DMS79 (cell line): ENCODE results near the gene PFN3.
A peak's percentile ranks its signal among the peaks of the same experiment; 100 is the strongest.
"Not testable (repeated sequence)": the region's sequence is repeated elsewhere in the genome, so short reads cannot be mapped to it uniquely, and the experiment has no call there.

Experiments used
- DNase-seq: peaks from one replicate; lab custom pipeline; 2025; lab: John Stamatoyannopoulos, UW

PFN3 gene

GRCh38 chr5:177393206-177393765, 7.2 kb downstream of the PFN3 start:
- no peak for DNase-seq

GRCh38 chr5:177392765-177393164, 7.7 kb downstream of the PFN3 start:
- no peak for DNase-seq

DNA sequence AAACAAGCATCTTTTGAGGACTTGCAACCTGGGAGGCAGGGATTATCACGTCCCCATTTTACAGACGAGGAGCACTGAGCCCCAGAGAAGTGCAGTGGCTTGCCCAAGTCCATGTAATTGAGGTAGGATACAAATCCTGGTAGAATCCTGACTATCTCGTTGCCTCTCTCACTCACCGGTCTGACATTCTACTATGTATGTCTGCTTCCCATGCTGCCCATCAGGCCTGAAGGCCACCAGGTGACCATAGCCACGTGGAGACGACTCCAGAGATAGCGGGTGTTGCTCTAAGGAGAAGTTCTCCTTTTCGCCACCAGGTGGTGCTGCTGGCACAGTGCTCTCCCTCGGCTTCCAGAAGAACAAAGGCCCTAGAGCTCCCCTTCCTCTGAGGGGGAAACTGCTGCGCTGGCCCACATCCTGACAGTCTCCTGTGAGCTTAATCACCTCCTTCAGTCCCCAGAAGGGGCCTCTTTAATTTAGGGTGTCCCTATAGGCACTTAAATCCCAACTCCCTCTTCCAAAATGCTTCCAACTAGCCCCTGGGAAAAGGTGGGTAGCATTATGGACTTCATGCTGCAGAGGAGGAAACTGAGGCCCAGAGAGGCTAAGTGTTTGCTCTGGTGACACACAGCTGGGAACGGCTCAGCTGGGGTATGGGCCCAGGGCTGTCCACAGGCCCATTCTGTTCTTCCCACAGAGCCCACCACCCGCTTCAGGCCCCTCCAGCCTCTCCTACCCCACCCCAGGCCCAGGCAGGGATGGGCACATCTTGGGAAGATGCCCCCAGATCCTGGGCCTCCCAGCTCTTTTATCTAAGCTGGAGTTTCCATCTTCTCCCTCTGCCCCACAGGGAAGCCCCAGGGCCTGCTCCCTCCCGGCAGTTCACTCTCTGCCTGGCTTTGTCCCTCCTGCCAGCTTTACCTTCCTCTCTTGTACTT, 9.8 kb downstream of the PFN3 start:
- DNase-seq, result peak; percentile 29

DNA sequence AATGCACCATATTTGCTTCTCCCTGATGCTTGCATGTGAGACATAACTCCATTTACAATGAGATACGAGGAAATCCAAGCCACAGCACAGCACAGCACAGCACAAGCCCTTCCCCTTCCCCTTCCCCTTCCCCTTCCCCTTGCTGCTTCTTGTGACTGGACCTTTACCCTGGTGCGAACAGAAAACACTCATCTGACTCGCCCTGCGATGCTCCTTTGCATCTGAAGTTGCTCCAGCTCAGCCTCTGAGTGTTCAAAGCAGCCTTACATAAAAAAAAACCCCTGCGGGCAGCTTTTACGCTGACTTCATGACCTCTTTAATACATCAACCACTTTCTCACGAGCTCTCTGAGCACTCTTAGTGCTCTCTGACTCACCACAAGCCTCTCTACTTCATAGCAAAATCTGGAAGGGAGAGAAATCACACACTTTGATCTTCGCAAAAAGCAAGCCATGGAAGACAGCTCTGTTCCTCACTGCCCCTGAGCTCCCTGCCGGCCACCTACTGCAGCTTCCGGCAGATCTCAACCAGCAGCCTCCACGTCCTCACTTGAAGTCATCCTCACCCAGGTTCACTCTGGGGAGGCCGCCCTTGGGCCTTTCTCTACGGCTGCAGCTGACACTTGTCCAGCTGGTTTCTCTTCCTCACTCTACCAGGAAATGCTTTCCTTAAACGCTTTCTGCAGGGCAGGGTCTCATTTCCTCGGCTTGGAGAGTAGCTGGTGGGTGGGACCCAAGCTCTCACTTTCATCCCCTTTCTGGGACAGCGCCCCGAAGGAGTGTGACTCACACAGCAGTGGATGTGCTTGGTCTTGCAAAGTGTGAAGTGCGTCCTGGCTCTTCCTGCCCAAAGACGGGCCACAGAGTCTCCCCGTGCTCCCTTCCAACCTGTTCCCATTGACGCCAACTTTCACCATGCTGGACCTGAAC, 11.0 kb downstream of the PFN3 start:
- peak; percentile 77 for DNase-seq

- DNase-seq, result no peak
Observed at GRCh38 chr5:177388521-177389052, 11.9 kb downstream of the PFN3 start.

GRCh38 chr5:177387405-177387804, 13.1 kb downstream of the PFN3 start:
- no peak for DNase-seq

DNA sequence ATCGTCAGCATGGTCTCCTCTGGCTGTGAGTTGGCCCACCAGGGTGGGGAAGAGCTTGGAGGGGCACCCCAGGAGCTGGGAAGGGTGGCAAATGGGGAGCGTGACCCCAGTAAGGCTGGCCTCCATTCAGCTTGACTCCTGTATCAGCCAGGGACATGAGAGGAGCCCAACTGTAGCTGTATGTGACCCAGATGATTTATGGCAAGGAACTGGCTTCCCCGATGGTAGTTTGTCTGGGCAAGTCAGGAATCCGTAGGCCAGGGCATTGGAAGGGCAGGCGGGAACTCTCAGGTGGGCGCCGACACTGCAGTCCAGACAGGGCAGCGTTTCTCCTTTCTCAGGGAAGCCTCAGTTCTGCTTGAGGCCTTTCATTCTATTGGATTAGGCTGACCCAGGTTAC, 13.9 kb downstream of the PFN3 start:
- no peak for DNase-seq

DNA sequence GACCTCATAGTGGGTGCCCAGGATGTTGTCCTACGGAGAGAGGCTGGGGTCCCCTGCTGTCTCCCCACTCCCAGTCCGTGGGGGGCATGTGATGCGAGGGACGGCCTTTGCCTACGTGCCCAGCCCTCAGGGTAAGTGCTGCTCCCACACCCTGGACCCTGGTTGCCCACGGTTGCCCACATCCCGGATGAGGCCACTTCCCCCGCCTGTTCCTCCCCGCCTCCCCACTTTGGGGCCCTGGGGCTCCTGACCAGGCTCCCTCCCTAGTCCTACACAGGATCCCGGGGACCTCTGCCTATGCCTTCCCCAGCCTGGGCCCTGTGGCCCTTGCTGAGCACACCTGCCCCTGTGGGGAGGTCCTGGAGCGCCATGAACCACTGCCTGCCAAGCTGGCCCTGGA, 14.7 kb downstream of the PFN3 start:
- DNase-seq, result no peak

DNA sequence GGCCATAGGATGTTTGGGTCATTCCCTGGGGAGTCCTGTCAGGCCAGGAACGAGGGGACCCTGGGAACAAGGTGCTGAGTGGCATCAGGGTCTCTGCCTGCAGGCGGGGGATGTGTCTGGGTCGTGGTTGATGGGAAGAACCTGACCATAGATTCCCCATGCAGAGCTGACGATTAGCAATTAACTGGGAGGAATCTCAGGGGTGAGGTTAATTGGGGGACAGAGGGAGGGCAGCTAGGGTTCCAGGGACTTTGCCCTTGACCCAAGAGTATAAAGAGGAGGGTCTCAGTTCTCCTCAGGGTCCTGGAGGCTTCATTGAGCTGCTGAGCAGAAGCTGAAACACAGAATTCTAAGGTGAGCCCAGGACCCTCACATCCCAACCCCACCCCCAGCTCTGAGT, 16.3 kb downstream of the PFN3 start, which contains the start of gene SLC34A1:
TSS of gene SLC34A1 (plus strand) at position 301 of the 400 bp plus-strand sequence. CDS start 1,308 bp downstream, outside the sequence.
- DNase-seq, result no peak

- DNase-seq, result no peak
Observed at GRCh38 chr5:177383181-177383580, 17.3 kb downstream of the PFN3 start.

DNA sequence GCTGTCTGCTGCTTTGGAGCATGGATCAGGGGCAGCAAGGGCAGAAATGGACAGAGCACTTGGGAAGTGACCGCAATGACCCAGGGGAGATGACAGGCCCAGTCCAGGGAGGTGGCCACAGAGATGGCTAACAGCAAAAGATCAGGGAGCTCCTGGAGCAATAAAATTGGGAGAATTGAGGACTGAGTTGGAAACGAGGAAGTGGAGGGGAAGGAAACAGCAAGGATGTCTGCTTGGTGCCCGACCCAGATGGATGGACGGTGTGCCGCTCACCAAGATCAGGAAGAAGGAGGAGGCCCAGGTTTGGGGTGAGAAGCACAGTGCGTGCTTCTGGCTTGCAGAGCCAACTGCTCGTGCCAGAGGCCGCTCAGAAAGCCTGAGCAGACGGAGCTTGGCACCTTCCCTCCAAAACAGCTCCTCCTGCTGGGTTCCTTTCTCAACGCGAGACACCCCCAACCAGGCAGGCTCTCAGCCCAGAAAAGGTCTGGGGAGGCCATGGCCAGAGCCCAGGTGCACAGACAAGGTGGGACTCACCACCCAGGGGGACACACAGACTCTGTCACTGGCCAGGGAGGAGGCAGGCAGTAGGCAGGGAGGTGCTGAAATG, 17.9 kb downstream of the PFN3 start:
- DNase-seq, result no peak

DNA sequence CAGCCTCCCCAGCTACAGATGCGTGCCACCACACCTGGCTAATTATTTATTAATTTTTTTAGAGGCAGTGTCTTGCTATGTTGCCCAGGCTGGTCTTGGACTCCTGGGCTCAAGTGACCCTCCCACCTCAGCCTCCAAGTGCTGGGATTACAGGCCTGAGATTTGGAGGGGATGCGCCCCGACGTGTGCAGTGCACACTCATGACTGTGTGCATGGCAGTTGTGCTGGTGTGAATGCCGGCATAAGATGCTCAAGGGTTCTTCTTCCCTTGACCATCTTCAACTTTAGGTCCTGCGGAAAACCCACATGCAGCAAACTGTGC, 19.7 kb downstream of the PFN3 start:
- no peak for DNase-seq

DNA sequence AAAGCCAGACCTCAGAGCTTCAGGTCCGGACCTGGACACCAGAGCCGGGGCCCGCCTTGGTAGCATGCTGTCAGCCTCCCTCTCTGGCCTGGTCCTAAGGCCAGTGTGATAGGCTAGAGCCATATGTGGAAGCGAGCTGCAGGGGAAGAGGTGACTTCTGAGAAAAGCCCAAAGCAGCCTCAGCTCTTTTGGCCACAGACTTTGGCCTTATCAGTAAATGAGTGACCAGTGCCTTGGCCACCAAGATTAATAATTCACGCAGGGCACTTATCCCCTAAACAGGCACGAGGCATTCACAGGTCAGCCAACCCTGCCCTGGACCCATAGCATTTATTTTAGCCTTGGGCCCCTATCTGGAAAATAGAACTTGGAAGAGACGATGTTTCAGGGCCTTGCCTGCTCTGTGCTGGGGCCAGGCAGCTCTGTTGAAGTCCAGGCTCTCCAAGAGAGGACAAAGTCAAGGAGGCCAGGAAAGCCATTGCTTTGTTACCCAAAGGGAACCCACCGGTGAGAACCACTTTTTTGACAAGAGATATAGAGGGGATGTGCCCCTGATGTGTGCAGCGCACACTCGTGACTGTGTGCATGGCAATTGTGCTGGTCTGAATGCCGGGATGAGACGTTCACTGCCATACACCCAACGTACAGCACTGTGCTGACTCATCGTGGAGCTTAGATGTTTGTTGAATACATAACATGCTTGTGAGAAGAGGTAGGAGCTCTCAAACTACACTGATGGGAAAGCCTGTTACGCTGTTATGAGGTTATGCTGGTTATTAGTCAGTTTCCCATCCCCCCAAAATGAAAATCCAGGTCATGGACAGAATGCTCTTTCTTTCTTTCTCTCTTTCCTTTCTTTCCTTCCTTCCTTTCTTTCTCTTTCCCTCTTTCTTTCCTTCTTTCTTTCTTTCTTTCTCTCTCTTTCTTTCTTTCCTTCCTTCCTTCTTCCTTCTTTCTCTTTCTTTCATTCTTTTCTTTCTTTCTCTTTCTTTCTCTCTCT, 21.3 kb downstream of the PFN3 start:
- DNase-seq, result no peak

DNA sequence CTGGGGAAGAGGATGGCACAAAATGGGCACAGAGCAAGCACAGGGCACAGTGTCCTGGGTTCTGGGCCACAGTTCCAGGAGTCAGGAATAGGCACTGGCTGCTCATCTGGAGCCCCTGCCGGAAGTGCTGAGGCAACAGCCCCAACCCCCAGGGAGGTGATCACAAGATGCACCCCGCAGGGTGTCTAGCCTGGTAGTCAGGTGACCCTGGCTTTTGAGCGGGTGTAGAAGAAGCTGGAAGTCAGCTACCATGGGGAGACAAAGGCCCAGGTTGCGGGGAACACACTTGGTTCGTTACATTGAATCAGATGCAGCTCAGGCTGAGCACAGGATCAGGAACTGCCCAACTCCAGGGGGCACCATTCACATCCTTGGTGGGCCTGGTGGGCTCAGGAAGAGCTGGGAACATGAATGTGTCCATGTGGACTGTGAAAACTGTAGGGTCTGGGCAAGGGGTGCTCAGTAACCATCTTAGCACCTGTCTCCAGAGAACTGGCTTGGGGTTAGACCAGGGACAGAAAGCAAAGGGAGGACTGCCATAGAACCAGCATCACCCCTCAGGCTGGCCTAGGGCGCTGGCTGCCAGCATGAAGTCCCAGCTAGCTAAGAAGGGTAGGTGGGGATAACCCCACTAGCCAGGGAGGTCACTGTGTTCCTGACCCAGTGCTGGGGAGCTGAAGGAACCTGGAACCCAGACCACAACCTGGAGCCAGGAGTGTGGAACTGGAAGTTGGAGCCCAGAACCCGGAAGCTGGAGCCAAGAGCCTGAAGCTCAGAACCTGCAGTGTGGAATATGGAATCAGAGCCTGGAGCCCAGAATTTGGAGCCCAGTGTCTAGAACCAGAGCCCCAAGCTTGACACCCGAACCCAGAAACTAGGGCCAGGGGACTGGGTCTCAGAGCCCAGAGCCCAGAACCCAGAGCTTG, 22.3 kb downstream of the PFN3 start:
- DNase-seq, result no peak

DNA sequence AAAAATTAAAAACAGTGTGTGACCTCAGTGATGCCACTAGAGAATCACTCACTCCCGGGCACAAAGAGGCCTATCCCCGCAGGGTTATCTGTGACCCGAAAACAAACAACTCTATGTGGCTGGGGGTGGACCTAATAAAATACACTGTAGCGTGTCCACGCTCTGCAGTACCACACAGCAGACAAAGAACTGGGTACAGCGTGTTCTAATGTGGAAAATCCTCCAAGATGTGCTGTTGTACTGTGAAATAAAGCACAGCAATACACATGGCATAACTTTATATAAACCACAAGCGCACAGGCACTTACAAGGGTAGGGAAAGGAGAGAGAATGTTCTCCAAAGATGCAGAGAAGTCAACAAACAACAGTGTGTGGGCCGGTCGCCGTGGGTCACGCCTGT, 24.4 kb downstream of the PFN3 start:
- no peak for DNase-seq

DNA sequence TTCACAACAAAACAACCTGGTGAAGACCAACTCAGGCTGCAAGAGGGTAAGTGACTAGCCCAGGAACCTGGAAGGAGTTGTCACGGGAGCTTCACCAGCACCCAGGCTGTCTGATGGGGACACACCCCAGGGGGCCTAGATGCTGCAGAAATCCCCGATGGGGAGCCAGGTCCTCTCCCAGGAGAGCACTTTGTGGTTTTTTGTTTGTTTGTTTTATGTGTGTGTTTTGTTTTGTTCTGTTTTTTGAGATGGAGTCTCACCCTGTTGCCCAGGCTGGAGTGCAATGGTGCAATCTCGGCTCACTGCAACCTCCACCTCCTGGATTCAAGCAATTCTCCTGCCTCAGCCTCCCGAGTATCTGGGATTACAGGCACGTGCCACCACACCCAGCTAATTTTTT, 24.9 kb downstream of the PFN3 start:
- DNase-seq, result not testable (repeated sequence)

- DNase-seq, result no peak
Observed at GRCh38 chr5:177374211-177374610, 26.2 kb downstream of the PFN3 start.

GRCh38 chr5:177373806-177374205, 26.7 kb downstream of the PFN3 start:
- no peak for DNase-seq

DNA sequence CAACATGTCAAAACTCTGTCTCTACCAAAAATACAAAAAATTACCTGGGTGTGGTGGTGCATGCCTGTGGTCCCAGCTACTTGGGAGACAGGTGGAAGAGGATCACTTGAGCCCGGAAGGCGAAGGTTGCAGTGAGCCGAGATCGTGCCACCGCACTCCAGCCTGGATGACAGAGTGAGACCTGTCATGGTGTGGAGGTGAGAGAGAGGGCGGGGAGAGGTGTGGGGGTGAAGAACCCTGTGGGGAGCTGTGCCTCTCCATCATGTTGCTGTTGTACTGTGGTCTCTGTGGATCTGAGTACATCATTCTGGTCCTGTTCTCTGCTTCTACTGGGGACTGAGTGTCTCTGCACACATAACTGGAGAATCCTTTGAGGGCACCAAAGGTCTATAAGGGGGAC, 27.6 kb downstream of the PFN3 start:
- no peak for DNase-seq
